NCI-H82 (cell line): ENCODE data around the gene VEGFD.

ENCODE experiments used
- DNase-seq: peaks from one replicate; lab custom pipeline; 2025; lab: John Stamatoyannopoulos, UW

The VEGFD gene, protein sequence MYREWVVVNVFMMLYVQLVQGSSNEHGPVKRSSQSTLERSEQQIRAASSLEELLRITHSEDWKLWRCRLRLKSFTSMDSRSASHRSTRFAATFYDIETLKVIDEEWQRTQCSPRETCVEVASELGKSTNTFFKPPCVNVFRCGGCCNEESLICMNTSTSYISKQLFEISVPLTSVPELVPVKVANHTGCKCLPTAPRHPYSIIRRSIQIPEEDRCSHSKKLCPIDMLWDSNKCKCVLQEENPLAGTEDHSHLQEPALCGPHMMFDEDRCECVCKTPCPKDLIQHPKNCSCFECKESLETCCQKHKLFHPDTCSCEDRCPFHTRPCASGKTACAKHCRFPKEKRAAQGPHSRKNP

GRCh38 chrX:15384304-15384703, at the start of gene VEGFD:
Gene VEGFD, minus strand, starts transcription at chrX:15384413. Its CDS starts 467 bp downstream, at chrX:15383946.
- peak; percentile 73 for DNase-seq

GRCh38 chrX:15430584-15430983, 46.4 kb upstream of the VEGFD start:
- no peak for DNase-seq

DNA sequence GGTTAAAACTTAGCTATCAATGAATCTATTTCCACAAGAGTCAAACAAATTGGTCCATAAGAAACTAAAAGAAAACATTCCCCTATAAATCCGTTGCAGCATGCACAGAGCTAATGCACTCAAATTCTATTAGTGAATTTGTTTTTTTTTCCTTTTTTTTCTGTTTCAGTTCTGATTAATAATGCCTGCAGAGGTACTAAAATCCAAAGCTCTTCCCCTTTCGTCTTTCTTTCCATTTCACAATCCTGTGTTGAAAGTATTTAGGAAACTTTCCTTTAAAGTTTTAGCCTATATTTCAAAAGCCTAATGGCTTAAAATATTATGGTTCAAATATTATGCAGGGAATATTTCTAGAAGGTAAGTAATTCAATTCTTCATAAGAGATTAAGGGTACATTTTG, 45.9 kb upstream of the VEGFD start:
- DNase-seq, result no peak

DNA sequence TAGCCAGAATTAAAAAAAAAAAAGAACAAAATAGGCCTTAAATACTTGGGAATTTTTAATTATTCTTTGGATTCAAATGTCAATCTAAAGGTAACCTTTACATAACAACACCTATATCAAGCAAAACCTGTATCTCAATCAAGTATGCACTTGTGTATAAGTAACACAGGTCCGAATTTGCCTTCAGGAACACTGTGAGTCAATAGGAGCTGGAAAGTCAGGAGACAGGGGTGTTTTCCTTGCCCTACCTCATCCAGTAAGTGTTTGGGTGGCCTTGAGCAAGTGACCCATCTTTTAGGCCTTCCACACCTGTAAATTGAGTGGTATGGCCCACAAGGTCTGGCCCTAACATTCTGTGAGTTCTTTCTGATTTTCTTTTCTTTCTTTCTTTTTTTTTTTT, 40.8 kb upstream of the VEGFD start:
- DNase-seq, result no peak

DNA sequence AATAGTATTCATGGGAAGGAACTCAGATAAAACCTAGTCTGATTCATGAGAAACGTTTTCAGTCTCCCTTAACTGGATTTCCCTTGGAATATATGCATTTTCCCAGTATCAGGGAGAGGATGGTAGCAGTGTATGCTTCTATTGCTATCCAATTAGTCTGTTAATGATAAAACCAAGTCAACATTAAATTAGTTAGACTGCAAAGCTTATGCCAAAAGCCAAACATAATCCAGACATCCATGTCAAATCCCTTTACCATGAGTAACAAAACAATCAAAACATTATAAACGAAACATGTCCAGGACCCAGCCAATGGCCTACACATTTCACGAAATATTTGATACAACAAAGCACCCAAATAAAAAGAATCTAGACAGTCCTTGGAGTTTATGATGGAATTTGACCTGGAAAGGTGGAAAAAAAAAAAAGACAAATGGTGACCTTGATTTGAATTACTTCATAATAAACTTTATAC, 34.5 kb upstream of the VEGFD start:
- DNase-seq, result peak; percentile 58

DNA sequence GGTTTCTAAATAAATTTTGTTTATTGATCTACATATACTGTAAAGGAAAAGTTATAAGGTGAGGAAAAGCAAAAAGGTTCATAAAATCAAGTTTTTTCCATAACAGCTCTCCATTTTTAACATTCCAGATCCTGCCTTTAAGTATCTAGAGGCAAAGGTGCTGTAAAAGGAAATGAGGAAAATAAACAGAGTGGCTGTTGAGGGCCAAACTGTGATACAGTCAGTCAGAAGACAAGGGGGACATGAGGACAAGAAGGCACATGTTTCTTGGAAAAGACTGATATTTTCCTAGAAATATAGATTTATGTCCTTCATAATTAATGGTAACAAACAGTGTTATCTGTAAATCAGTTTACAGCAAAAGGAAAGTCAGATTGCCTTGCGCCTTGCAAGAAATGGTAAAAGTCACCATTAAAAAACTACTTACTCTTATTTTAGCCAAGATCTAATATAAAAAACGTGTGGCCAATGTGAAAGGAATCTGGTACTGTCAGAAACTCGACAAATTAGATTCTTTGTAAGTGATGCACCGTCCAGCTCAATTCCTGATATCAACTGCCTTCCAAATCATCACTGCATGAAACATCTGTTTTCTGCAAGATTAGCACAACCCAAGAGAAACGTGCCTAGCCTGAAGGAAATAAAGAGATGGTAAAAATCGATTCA, 34.0 kb upstream of the VEGFD start:
- no peak for DNase-seq

DNA sequence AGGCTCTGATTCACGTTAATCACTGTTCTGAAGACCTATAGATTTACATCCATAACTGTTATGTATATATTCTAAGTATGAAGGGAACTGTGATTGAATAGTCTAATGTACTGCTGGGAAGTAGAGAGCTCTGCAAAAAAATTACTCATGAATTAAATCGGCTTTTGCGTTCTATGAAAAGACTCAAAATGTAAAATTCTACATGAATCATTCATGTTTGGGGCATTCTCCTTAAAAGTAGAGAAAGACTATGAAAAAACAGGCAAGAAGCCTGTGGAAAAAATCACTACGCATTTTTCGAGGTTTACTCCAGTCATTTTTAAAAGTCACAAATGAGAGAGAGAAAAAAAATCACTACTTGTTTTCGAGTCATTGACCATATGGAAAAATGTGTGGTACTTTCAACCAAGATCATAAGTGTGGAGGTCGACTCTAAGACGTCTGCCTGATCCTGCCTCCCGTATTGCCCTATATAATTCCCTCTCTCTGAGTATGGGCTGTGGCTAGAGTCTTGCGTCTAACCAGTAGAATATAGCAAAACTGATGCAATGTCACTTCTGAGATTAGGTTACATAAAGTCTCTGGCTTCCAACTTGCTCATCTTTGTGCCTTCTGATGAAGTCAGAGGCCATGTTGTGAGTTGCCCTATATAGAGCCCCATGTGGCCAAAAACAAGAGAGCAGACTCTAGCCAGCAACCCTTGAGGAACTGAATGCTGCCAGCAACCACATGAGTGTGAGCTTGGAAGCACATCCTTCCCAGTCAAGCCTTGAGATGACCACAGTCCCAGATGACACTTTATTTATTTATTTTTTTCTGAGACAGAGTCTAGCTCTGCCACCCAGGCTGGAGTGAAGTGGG, 32.1 kb upstream of the VEGFD start:
- DNase-seq, result no peak

DNA sequence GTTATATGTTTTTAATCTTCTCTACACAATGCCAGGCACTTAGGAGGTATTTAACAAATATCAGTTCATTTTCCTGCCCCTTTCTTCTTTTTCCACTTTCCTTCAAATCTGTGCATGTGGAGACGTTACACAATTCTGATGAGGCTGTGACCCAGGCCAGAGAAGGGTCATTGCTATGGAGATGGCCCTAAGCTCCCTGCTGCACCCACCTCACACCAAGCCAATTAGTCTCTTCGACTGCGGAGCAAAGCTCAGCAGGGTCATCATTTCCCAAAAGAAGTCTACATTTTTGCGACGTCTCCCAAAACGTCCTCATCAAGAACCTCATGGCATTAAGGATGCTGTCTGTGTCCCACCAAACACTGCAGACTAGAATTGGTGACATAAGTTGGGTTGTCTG, 28.9 kb upstream of the VEGFD start:
- peak; percentile 2 for DNase-seq

- no peak for DNase-seq
These were observed 26.7 kb upstream of the VEGFD start for GRCh38 chrX:15410947-15411346.

GRCh38 chrX:15410430-15410829, 26.2 kb upstream of the VEGFD start:
- DNase-seq, result no peak

DNA sequence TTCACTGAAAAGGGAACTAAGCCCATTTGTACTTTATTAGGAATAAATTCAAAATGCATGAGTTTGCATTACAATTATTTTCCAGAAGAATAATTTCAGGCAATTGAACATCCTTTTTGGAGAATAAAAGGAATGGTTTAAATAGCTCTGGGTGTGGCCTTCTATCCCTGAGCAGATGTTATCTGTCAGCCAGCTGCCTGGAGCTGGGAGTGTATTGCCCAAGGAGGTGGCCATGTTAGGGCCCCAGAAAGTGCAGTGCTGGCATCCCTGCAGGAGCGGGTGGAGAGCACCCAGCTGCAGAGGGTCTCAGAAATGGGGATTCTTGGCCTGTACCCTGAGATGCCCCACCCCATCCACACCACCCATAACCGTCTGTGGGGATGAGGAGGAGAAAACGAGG, 21.6 kb upstream of the VEGFD start:
- DNase-seq, result no peak

GRCh38 chrX:15404401-15405096, 20.3 kb upstream of the VEGFD start:
- no peak for DNase-seq

DNA sequence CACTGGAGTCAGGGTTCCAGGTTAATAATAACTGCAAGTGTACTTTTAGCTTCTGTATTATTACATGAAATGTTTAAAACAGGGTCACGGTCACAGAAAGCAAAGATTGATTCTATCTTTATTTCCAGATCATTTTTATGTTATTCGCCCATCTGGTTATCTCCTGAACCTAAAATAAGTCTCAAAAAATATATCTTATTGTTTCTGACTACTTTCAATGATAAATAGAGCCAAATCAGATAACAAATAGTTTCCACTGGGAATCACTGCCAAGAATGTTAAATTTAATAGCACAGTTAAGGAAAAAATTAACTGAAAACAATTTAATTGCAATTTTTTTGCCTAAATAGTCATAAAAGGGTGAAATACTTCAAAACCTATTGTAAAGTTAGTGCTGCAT, 17.2 kb upstream of the VEGFD start:
- no peak for DNase-seq

DNA sequence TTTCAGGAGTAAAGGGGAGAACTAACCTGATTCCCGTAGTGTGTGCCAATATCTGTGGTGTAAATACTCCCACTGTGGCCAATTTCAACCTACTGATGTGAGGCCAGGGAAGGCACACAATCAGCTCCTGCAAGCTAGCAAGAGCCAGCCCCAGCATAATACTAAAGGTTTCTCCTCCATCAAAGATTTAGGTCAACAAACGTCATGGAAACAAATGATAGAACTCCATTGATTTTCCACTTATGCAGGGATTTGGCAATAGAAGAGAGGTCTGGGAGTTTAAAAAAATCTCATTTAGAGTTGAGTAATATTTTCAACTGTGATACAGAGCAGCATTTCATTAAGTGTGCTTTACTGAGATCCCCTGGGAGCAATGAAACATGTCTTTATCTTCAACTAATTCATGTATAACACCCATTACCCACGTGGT, 15.8 kb upstream of the VEGFD start:
- DNase-seq, result no peak

- no peak for DNase-seq
These were observed 14.7 kb upstream of the VEGFD start for GRCh38 chrX:15398874-15399273.

GRCh38 chrX:15395789-15396188, 11.6 kb upstream of the VEGFD start:
- no peak for DNase-seq

DNA sequence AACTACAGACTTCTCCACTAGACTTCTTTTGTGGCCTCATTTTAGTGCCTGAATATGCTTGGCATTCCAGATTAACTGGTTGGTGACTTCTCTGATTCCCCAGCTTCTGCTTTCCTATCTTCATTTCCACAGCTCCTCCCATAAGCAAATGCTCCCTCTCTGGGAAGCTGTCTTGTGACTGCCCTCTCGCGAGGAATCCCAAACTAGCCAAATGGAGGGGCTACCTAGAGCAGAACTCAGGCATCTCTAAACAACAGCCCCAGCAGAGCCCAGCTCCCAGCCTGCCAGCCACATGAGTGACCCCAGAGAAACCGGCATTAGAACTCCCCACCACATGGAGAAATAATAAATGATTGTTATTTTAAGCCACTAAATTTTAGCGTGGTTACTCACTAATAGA, 7.6 kb upstream of the VEGFD start:
- no peak for DNase-seq

GRCh38 chrX:15382813-15383212, 1.4 kb downstream of the VEGFD start:
- peak; percentile 34 for DNase-seq

DNA sequence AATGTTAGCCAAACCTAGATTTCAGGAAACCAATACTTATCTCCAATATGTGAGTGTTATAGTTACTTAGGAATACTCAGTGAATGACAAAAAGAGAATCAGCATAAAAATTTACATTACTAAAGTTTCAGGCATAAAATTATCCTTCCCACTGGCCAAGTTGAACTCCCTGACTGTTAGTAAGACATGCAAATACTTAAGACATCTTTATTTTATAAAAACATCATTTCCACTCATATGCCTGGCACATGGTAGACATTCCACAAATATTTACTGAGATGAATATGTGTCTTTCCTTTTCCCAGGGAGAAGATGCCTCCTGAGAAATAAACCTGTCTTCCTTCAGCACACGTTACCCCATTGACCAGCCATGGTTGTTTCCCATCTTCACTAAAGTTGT, 7.3 kb downstream of the VEGFD start:
- no peak for DNase-seq

- no peak for DNase-seq
These were observed 10.2 kb downstream of the VEGFD start for GRCh38 chrX:15373976-15374375.

- DNase-seq, result no peak
These were observed 17.5 kb downstream of the VEGFD start for GRCh38 chrX:15366506-15367352.
